Endothelial cell of umbilical vein (primary cell): Measurements from ENCODE around the gene RNU2-1. TPM values are rescaled to one million over a fixed set of nuclear protein-coding genes. Genes with fewer than 3 reads are reported as not detected.

ENCODE experiments used
- BruUV-seq: library from RNA; stranded (reverse); fragments of 400-500 nt; replicated peaks from 2 replicates; lab custom pipeline; 2021; lab: Mats Ljungman, UMichigan
- CTCF ChIA-PET: fragments of 300-600, 350-600 bp; sonication (Branson Sonifier 250); formaldehyde crosslinking; loops from one replicate; lab custom pipeline; 2021; ENCODE audit warnings: antibody characterized with exemption, inconsistent platforms; lab: Charles Lee
- POLR2A ChIA-PET: fragments of 300-600, 350-600 bp; sonication (Branson Sonifier 250); formaldehyde crosslinking; loops from one replicate; lab custom pipeline; 2021; ENCODE audit warnings: antibody characterized with exemption, inconsistent platforms; lab: Charles Lee
- DNase-seq: peaks from one replicate; pipeline ENCODE4 v3.0.0-alpha.2; 2011; ENCODE audit warnings: low read depth, low spot score
- FAIRE-seq: peaks from 2 replicates; lab custom pipeline; 2011; peaks lifted over from hg19 to GRCh38; lab: Jason Lieb, UNC
- H2AFZ ChIP-seq: 2 replicates; pipeline ENCODE4 v1.6.0; 2012; ENCODE audit warnings: low read depth, low read length, control low read depth, inconsistent platforms
- H3K27ac ChIP-seq: 2 replicates; pipeline ENCODE4 v1.5.1; 2011; ENCODE audit warnings: low read depth, mild to moderate bottlenecking, control low read depth, low read length, moderate library complexity; ENCODE audit not compliant: insufficient read depth
- H3K27me3 ChIP-seq, 2 experiments: 2 replicates each; pipeline versions ENCODE4 v1.6.0 to v1.6.1; 2011; ENCODE audit warnings: low read length in 2 of 2, mixed read lengths in 1 of 2; ENCODE audit not compliant: control insufficient read depth in 2 of 2, insufficient read depth in 2 of 2
- H3K36me3 ChIP-seq, 2 experiments: 2 replicates in 1 of 2; 3 replicates in 1 of 2; pipeline ENCODE4 v1.5.1; 2011; ENCODE audit warnings: low read length in 2 of 2, mild to moderate bottlenecking in 1 of 2, moderate library complexity in 1 of 2; ENCODE audit not compliant: control insufficient read depth in 2 of 2, insufficient read depth in 2 of 2; ENCODE audit errors: extremely low read depth in 1 of 2
- H3K4me1 ChIP-seq: 3 replicates; pipeline ENCODE4 v1.5.1; 2011; ENCODE audit warnings: mild to moderate bottlenecking, low read length; ENCODE audit not compliant: control insufficient read depth, insufficient read depth; ENCODE audit errors: extremely low read depth
- H3K4me2 ChIP-seq: 2 replicates; pipeline ENCODE4 v1.6.1; 2011; ENCODE audit warnings: low read length, control low read depth, mixed read lengths; ENCODE audit not compliant: insufficient read depth
- H3K4me3 ChIP-seq, 3 experiments: fragments of 200-600 bp in 1 of 3; sonication (generic), shearing (Covaris generic) in 1 of 3; replicated peaks in 1 of 3; 2 replicates each; pipeline ENCODE4 v1.5.1; 2011 to 2016; ENCODE audit warnings: control low read depth in 3 of 3, low read length in 3 of 3, mild to moderate bottlenecking in 2 of 3, inconsistent platforms in 1 of 3, low read depth in 1 of 3, moderate library complexity in 1 of 3; ENCODE audit not compliant: insufficient read depth in 1 of 3
- H3K79me2 ChIP-seq: 2 replicates; pipeline ENCODE4 v1.6.0; 2012; ENCODE audit warnings: low read length, inconsistent platforms; ENCODE audit not compliant: control insufficient read depth, insufficient read depth
- H3K9ac ChIP-seq: replicated peaks from 2 replicates; pipeline ENCODE3; 2011; ENCODE audit warnings: low read length, control low read depth; ENCODE audit not compliant: insufficient read depth; ENCODE audit errors: extremely low read depth
- H3K9me1 ChIP-seq: replicated peaks from 3 replicates; pipeline ENCODE4 v1.6.0; 2011; ENCODE audit warnings: mild to moderate bottlenecking, low read length; ENCODE audit not compliant: control insufficient read depth, insufficient read depth; ENCODE audit errors: extremely low read depth
- H3K9me3 ChIP-seq: replicated peaks from 2 replicates; pipeline ENCODE4 v1.5.1; 2012; ENCODE audit warnings: low read length, inconsistent platforms; ENCODE audit not compliant: control insufficient read depth, insufficient read depth
- H4K20me1 ChIP-seq: replicated peaks from 2 replicates; pipeline ENCODE3; 2011; ENCODE audit warnings: mild to moderate bottlenecking, low read length; ENCODE audit not compliant: control insufficient read depth, insufficient read depth; ENCODE audit errors: extremely low read depth
- CTCF ChIP-seq, 2 donors: IDR thresholded peaks; 1 replicate in 1 of 2; 2 replicates in 1 of 2; pipeline ENCODE4 v1.5.1; 2011; ENCODE audit warnings: low read length in 2 of 2, mild to moderate bottlenecking in 2 of 2, moderate library complexity in 2 of 2, control low read depth in 1 of 2, inconsistent platforms in 1 of 2, low read depth in 1 of 2; ENCODE audit not compliant: insufficient read depth in 1 of 2; ENCODE audit errors: extremely low read depth in 1 of 2
- EZH2 ChIP-seq: IDR thresholded peaks from 2 replicates; pipeline ENCODE4 v1.6.1; 2012; ENCODE audit warnings: borderline replicate concordance, low read depth, mild to moderate bottlenecking, moderate library complexity, low read length, inconsistent platforms; ENCODE audit not compliant: severe bottlenecking
- FOS ChIP-seq: IDR thresholded peaks from 2 replicates; pipeline ENCODE4 v1.6.1; 2011; ENCODE audit warnings: mild to moderate bottlenecking, low read length, moderate library complexity, borderline replicate concordance; ENCODE audit not compliant: insufficient read depth
- GATA2 ChIP-seq: IDR thresholded peaks from 2 replicates; pipeline ENCODE4 v1.7.0; 2011; ENCODE audit warnings: low read depth, mild to moderate bottlenecking, moderate library complexity, mixed read lengths, low read length; ENCODE audit not compliant: insufficient read length, insufficient read depth
- JUN ChIP-seq: IDR thresholded peaks from 2 replicates; pipeline ENCODE4 v1.6.1; 2011; ENCODE audit warnings: borderline replicate concordance, low read depth; ENCODE audit not compliant: insufficient read length, insufficient read depth
- MAX ChIP-seq: IDR thresholded peaks from 2 replicates; pipeline ENCODE4 v1.6.1; 2011; ENCODE audit not compliant: insufficient read depth, insufficient read length
- MYC ChIP-seq: IDR thresholded peaks from one replicate; pipeline ENCODE4 v1.6.1; 2011; ENCODE audit warnings: mild to moderate bottlenecking, low read depth, low read length
- POLR2A ChIP-seq: IDR thresholded peaks from 2 replicates; pipeline ENCODE4 v1.6.1; 2012; ENCODE audit warnings: low read depth, mild to moderate bottlenecking, control low read depth, low read length
- POLR2AphosphoS5 ChIP-seq: IDR thresholded peaks from 2 replicates; pipeline ENCODE4 v1.6.1; 2012; ENCODE audit warnings: low read depth, mild to moderate bottlenecking, control low read depth, low read length, moderate library complexity; ENCODE audit not compliant: insufficient read depth
- dilution Hi-C: fragments of 300-500 bp; cut with MboI; formaldehyde crosslinking; loops from one replicate; pipeline ENCODE4 v1.15.0; 2019; ENCODE audit warnings: low sequenced_read_pairs; ENCODE audit not compliant: extremely low pct_ligation_motif_present
- intact Hi-C: fragments of 100-400 bp; cut with micrococcal nuclease; formaldehyde crosslinking; loops from one replicate; pipeline ENCODE4 v1.10.0; 2022
- polyA plus RNA-seq, 4 experiments: library from polyadenylated mRNA; depleted of rRNA in 3 of 4; stranded (reverse) in 3 of 4; unstranded in 1 of 4; fragments of >200 nt; gene quantifications; 2 replicates each; pipeline versions ENCODE4 v1.2.1 to v1.2.3, GENCODE V29; 2011 to 2012; ENCODE audit warnings: missing spikeins in 1 of 4
- total RNA-seq: library from RNA; stranded (reverse); gene quantifications from 2 replicates; pipeline ENCODE4 v1.2.3, GENCODE V29; 2021

Gene RNU2-1
- total and polyA plus RNA-seq, 2 donors (not counting 3 experiments of a cell fraction or from before 2014, with no cell fraction given), result 3,596 TPM; not detected in 1

- Histone ChIP-seq H4K20me1 (no peaks in the 10 kb centered on the region), H3K4me3 (no peak overlapping the region), H3K36me3 (peaks cover 7 to 18% of the 10 kb centered on the region in 2 experiments), H2AFZ (no peak overlapping the region), H3K9ac (no peak overlapping the region), H3K4me2 (no peak overlapping the region), H3K27ac (no peak overlapping the region), H3K27me3 (no peaks in the 10 kb centered on the region), H3K79me2 (no peaks in the 10 kb centered on the region), H3K9me3 (no peaks in the 10 kb centered on the region), H3K4me1 (no peaks in the 10 kb centered on the region), H3K9me1 (no peaks in the 10 kb centered on the region)
- TF ChIP-seq POLR2A (no peak), CTCF (IDR thresholded peaks at IDR 0.05; ENCODE audit: extremely low read depth in 1 of 2, insufficient read depth in 1 of 2, low read depth in 1 of 2, low read length in 2 of 2) (no peak), JUN (no peak), MYC (no peak)
- CTCF ChIA-PET, result interaction anchor here (0.7 kb wide), 1 partner anchor 197 kb away, joined by 3 read pairs; no protein-coding TSS in a partner anchor
- intact Hi-C loops (no loop called here), dilution Hi-C loops (no loop called here)
- BruUV-seq, result no TSS peak
- DNase-seq (no peak), FAIRE-seq (no peak)
- POLR2A ChIA-PET, result no interaction called here
These were observed 13.2 kb downstream of the RNU2-1 start for GRCh38 chr17:43220511-43221125.

GRCh38 chr17:43219746-43220380, 13.9 kb downstream of the RNU2-1 start:
- dilution Hi-C loops (no loop called here), intact Hi-C loops (no loop called here)
- Histone ChIP-seq H2AFZ (no peak overlapping the region), H3K79me2 (no peaks in the 10 kb centered on the region), H3K27ac (no peak overlapping the region), H3K4me1 (no peaks in the 10 kb centered on the region), H3K9me3 (no peaks in the 10 kb centered on the region), H4K20me1 (no peaks in the 10 kb centered on the region), H3K4me3 (no peak overlapping the region), H3K9me1 (no peaks in the 10 kb centered on the region), H3K27me3 (no peaks in the 10 kb centered on the region), H3K36me3 (peaks cover 7 to 20% of the 10 kb centered on the region in 2 experiments), H3K9ac (no peak overlapping the region), H3K4me2 (no peak overlapping the region)
- POLR2A ChIA-PET, result interaction anchor here (1.8 kb wide), 1 partner anchor 96 kb away, joined by 8 read pairs; no protein-coding TSS in a partner anchor
- CTCF ChIA-PET, result interaction anchor here (0.7 kb wide), 1 partner anchor 196 kb away, joined by 3 read pairs; no protein-coding TSS in a partner anchor
- TF ChIP-seq EZH2 (no peak), JUN (no peak), CTCF (IDR thresholded peaks at IDR 0.05; ENCODE audit: extremely low read depth in 1 of 2, insufficient read depth in 1 of 2, low read depth in 1 of 2, low read length in 2 of 2) (no peak), POLR2A (no peak), MYC (no peak), MAX (no peak), POLR2AphosphoS5 (no peak), FOS (no peak), GATA2 (no peak)
- FAIRE-seq (no peak), DNase-seq (no peak)
- no TSS peak for BruUV-seq
